Large intestine (tissue), 3 donors: ENCODE data around the gene TMEM205. TPM values are rescaled to one million over a fixed set of nuclear protein-coding genes. Genes with fewer than 3 reads are reported as not detected.
A peak's percentile ranks its signal among the peaks of the same experiment; 100 is the strongest.

Experiments
- DNase-seq, 2 donors: peaks; one replicate each; pipeline versions ENCODE4 v3.0.0 to v3.0.0-alpha.2; 2013
- H3K27ac ChIP-seq: one replicate; pipeline ENCODE4 v1.5.1; 2013; ENCODE audit warnings: low read length
- H3K27me3 ChIP-seq: 2 replicates; pipeline ENCODE4 v1.6.1; 2013; ENCODE audit warnings: low read length; ENCODE audit not compliant: control insufficient read depth, insufficient read depth
- H3K36me3 ChIP-seq: 2 replicates; pipeline ENCODE4 v1.6.1; 2013; ENCODE audit warnings: low read length; ENCODE audit not compliant: control insufficient read depth, insufficient read depth
- H3K4me1 ChIP-seq: one replicate; pipeline ENCODE4 v1.6.1; 2013; ENCODE audit warnings: low read length; ENCODE audit not compliant: control insufficient read depth, insufficient read depth
- H3K4me3 ChIP-seq: one replicate; pipeline ENCODE4 v1.5.1; 2013; ENCODE audit warnings: low read length
- H3K9me3 ChIP-seq: one replicate; pipeline ENCODE4 v1.6.1; 2013; ENCODE audit warnings: mild to moderate bottlenecking, low read depth, low read length, moderate library complexity; ENCODE audit not compliant: control insufficient read depth
- WGBS: methylation state at CpG from one replicate; pipeline ENCODE4 v1.1.5; 2013; ENCODE audit warnings: low lambda C conversion rate; ENCODE audit not compliant: insufficient coverage; 5-methylcytosine and 5-hydroxymethylcytosine counted together
- polyA plus RNA-seq: library from polyadenylated mRNA; unstranded; fragments of 120-200 nt; gene quantifications from one replicate; pipeline ENCODE4 v1.2.1, GENCODE V29; 2013

The TMEM205 gene
- polyA plus RNA-seq, 1 donor = 111 TPM

DNA sequence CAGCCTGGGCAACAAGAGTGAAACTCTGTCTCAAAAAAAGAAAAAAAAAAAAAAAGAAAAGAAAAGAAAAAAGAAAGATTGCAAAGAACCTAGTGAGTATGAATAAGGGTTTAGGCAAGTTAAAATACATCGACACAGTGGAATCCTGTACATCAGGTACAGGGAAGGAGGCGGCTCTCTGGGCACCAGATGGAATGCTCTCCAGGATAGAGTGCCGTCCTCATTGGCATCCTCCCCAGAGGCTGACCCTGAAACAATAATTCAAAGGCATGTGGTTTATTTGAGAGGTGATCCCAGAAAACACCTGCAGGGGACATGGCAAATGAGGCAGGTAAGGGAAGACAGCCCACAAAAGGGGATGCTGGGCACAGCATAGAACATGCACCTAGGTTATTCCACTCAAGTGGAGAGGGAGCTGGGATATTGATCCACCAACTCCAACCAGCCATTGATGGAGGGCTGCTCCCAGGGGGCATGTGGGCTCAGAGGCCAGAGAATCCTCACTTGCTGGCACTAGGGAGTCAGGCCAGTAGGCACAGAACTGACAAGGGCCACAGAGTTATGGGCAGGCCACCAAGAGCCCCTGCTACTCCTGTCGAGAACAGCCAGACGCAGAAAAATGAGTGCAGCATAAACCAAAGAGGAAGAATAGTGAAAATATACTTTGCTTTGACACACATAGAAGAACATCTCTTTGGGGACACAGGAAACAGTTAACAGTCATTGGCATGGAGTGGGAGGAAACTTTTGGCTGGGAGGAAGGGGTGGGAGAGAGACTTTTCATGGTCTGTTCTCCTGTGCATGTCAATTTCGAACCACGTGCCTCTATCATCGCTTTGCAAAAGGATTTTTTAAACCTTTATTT, 45.9 kb downstream of the TMEM205 start:
- no peak for DNase-seq
- WGBS = 90% methylated on average over 2 of the region's 8 CpGs
- H3K36me3 ChIP-seq = no peaks in the 10 kb centered on the region
- no peaks in the 10 kb centered on the region for H3K9me3 ChIP-seq
- no peak overlapping the region for H3K4me3 ChIP-seq
- H3K27me3 ChIP-seq = no peaks in the 10 kb centered on the region
- no peak overlapping the region for H3K27ac ChIP-seq
- no peaks in the 10 kb centered on the region for H3K4me1 ChIP-seq

GRCh38 chr19:11296264-11296663, 49.8 kb downstream of the TMEM205 start:
- Histone ChIP-seq H3K27me3 (no peaks in the 10 kb centered on the region), H3K36me3 (no peaks in the 10 kb centered on the region), H3K4me3 (no peak overlapping the region), H3K4me1 (peaks cover 10% of the 10 kb centered on the region), H3K9me3 (no peaks in the 10 kb centered on the region), H3K27ac (no peak overlapping the region)
- whole genome bisulfite sequencing = no CpG with 5 or more reads among the region's 7 CpGs
- no peak for DNase-seq

DNA sequence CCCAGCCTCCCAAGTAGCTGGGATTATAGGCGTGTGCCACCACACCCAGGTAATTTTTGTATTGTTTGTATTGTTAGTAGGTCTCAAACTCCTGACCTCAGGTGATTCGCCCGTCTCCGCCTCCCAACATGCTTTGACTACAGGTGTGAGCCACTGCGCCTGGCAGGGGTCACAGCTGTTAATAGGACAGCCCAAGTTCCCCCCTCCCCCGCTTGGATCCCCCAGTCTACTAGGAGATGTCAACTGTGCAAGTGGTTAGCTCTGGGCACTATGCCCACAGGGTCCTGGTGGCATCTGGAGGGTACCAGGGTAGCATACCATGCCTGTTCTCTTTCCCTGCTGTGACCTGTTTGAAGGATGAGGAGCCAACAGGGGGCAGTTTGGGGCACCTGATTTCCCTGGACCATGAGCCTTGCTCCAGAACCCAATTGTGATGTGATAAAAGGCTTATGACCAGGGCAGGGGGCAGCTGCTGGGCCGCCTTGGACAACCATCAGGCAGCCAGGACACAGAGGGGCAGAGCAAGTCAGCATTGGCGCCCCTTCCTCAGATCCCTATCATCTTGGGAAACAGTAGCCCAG, 50.3 kb downstream of the TMEM205 start, which contains the start of gene TSPAN16:
TSPAN16 (plus strand) TSS at position 496 of the 581 bp plus-strand sequence. CDS start 138 bp downstream, outside the sequence.
- H3K9me3 ChIP-seq = no peaks in the 10 kb centered on the region
- no peak for DNase-seq
- H3K4me1 ChIP-seq = peaks cover 10% of the 10 kb centered on the region
- no peak within 1 kb of the TSS for H3K4me3 ChIP-seq
- WGBS = no CpG with 5 or more reads among the region's 8 CpGs
- H3K36me3 ChIP-seq = no peaks in the 10 kb centered on the region
- H3K27ac ChIP-seq = no peak within 1 kb of the TSS
- H3K27me3 ChIP-seq = no peaks in the 10 kb centered on the region

DNA sequence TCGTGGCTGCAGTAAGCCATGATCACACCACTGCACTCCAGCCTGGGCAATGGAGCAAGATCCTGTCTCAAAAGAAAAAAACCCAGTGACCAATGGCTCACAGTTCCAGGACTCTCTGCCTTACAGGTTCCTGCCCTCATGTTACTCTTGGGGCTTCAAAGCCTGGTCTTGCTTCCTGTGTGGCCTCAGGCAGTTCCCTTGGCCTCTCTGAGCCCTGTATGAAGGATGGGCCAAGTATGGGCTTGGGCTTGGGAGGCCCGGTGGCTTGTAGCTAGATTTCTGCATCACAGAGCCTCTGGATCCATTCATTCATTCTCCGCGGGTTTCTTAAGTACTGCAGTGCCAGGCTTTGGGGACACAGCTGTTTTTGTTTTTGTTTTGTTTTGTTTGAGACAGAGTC, 50.9 kb downstream of the TMEM205 start:
- no peaks in the 10 kb centered on the region for H3K36me3 ChIP-seq
- no peak overlapping the region for H3K4me3 ChIP-seq
- H3K27ac ChIP-seq = no peak overlapping the region
- H3K27me3 ChIP-seq = no peaks in the 10 kb centered on the region
- WGBS = no CpG with 5 or more reads among the region's 4 CpGs
- DNase-seq = no peak
- H3K9me3 ChIP-seq = no peaks in the 10 kb centered on the region
- H3K4me1 ChIP-seq = peaks cover 10% of the 10 kb centered on the region

DNA sequence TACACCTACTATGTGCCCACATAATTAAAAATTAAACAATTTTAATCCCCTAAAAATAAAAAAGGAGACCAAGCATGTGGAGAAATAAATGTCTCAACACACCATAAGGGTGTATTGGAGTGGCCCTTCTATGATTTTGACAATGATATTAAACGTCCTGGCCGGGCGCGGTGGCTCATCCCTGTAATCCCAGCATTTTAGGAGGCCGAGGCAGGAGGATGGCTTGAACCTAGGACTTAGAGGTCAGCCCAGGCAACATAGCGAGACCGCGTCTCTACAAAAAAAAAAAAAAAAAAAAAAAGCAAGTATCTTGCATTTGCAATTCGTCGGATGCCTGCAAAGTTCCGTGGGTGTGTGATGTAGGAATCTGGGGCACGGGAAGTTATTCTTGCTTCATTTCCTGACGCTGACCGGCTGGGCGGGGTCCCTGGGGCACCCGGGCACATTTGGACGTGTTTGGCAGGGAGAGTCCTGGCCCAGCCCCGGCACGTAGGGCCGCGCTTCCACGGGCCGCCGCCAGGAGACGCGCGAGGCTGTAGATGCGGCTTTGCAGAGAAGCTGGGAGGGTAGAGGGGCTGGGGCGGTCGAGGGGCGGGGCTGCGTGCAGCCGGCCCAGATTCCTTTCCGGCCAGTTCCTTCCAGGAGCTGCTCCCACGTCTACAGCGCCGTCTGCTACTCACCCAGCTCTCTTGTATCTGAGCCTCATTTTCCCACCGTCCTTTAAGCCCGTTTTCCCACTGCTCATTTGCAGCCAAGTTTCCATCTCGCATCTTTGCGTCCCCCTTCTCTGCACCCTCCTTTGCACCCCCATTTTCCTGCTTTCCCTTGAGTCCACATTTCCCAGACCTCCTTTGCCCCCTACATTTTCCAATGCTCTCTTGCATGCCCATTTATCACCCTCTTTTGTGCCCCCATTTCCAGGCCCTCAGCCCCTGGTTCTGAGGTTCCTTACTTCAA, 52.4 kb downstream of the TMEM205 start:
- Histone ChIP-seq H3K4me3 (peak overlapping the region; percentile 17), H3K9me3 (no peaks in the 10 kb centered on the region), H3K4me1 (peaks cover 10% of the 10 kb centered on the region), H3K27me3 (no peaks in the 10 kb centered on the region), H3K36me3 (no peaks in the 10 kb centered on the region), H3K27ac (peak overlapping the region; percentile 37)
- WGBS = 12% methylated on average over 2 of the region's 41 CpGs
- DNase-seq = peak; percentile 89 to 90

Other genes starting within 250 kb of the TMEM205 start
- gene SPC24, start 190.5 kb downstream of the TMEM205 start, polyA plus RNA-seq = 7.2 TPM
- 75.5 TPM for gene KANK2, start 148.7 kb downstream of the TMEM205 start, polyA plus RNA-seq
- 0.55 TPM for gene ANGPTL8, start 106.6 kb downstream of the TMEM205 start, polyA plus RNA-seq
- 48.3 TPM for gene DOCK6, start 83.7 kb downstream of the TMEM205 start, polyA plus RNA-seq
- not detected for gene TSPAN16, start 50.1 kb downstream of the TMEM205 start, polyA plus RNA-seq
- gene RAB3D, start 6.6 kb downstream of the TMEM205 start, polyA plus RNA-seq = 82.9 TPM
- 48.0 TPM for gene CCDC159, start 251 bp upstream of the TMEM205 start, polyA plus RNA-seq
- gene PLPPR2, start 9.2 kb upstream of the TMEM205 start, polyA plus RNA-seq = 17.8 TPM
- gene SWSAP1, start 28.4 kb upstream of the TMEM205 start, polyA plus RNA-seq = 2.8 TPM
- 12.0 TPM for gene EPOR, start 38.0 kb upstream of the TMEM205 start, polyA plus RNA-seq
- 5.3 TPM for gene RGL3, start 73.0 kb upstream of the TMEM205 start, polyA plus RNA-seq
- gene ODAD3, start 88.9 kb upstream of the TMEM205 start, polyA plus RNA-seq = 0.79 TPM
- 380 TPM for gene PRKCSH, start 89.4 kb upstream of the TMEM205 start, polyA plus RNA-seq
- 4.2 TPM for gene ELAVL3, start 134.8 kb upstream of the TMEM205 start, polyA plus RNA-seq
- 8.7 TPM for gene ZNF653, start 159.6 kb upstream of the TMEM205 start, polyA plus RNA-seq
- 43.2 TPM for gene ECSIT, start 182.9 kb upstream of the TMEM205 start, polyA plus RNA-seq
- 119 TPM for gene CNN1, start 192.6 kb upstream of the TMEM205 start, polyA plus RNA-seq
- 44.7 TPM for gene ELOF1, start 213.0 kb upstream of the TMEM205 start, polyA plus RNA-seq
- gene ACP5, start 231.4 kb upstream of the TMEM205 start, polyA plus RNA-seq = 118 TPM